ENCODE results near the gene CBARP.

GRCh38 chr19:1258707-1259205, 21.0 kb upstream of the CBARP start:
- no peak for TF ChIP-seq CTCF (IDR thresholded peaks at IDR 0.05)
- TF ChIP-seq ZFX (IDR thresholded peaks at IDR 0.05; ENCODE audit: borderline replicate concordance), result no peak
